ENCODE measurements around the gene INSM2.

- TF ChIP-seq CTCF (IDR thresholded peaks at IDR 0.05): no peak
- no peak for TF ChIP-seq POLR2A (IDR thresholded peaks at IDR 0.05)
Measured at GRCh38 chr14:35535483-35536112, 1.6 kb downstream of the INSM2 start.
